Natural killer cell (primary cell): ENCODE measurements around the gene NFIA. TPM values are rescaled to one million over a fixed set of nuclear protein-coding genes. Genes with fewer than 3 reads are reported as not detected.

ENCODE experiments used
- ATAC-seq, 3 donors: fragments of 150-1000 bp in 2 of 3; fragments of 200-7000 bp in 1 of 3; cut with Tn5 transposase; 1 replicate in 1 of 3; 2 replicates in 2 of 3; pipeline ENCODE4 v1.10.0; 2021; ENCODE audit warnings: mild to moderate bottlenecking in 2 of 3, moderate library complexity in 2 of 3
- DNase-seq, 2 donors: peaks; one replicate each; pipeline versions ENCODE4 v3.0.0 to v3.0.0-alpha.2; 2013 to 2021; ENCODE audit warnings: mixed read lengths in 1 of 2
- H3K27ac ChIP-seq: one replicate; pipeline ENCODE4 v1.5.1; 2013; ENCODE audit warnings: mild to moderate bottlenecking, low read length
- H3K27me3 ChIP-seq: one replicate; pipeline ENCODE4 v1.6.1; 2013; ENCODE audit warnings: low read length; ENCODE audit not compliant: control insufficient read depth, insufficient read depth
- H3K36me3 ChIP-seq: one replicate; pipeline ENCODE4 v1.6.1; 2013; ENCODE audit warnings: low read length; ENCODE audit not compliant: control insufficient read depth, insufficient read depth
- H3K4me1 ChIP-seq: one replicate; pipeline ENCODE4 v1.6.1; 2013; ENCODE audit warnings: low read length; ENCODE audit not compliant: control insufficient read depth, insufficient read depth
- H3K4me3 ChIP-seq: one replicate; pipeline ENCODE4 v1.5.1; 2013; ENCODE audit warnings: low read length
- H3K9me3 ChIP-seq: one replicate; pipeline ENCODE4 v1.6.1; 2013; ENCODE audit warnings: low read length; ENCODE audit not compliant: control insufficient read depth, insufficient read depth
- H3K27ac Mint-ChIP-seq, 2 donors: one replicate each; pipeline ENCODE4 v1.8.0; 2022; ENCODE audit warnings: mild to moderate bottlenecking in 2 of 2, mixed read lengths in 2 of 2, moderate library complexity in 1 of 2
- H3K27me3 Mint-ChIP-seq, 2 donors: one replicate each; pipeline ENCODE4 v1.8.0; 2022; ENCODE audit warnings: low read depth in 2 of 2, mixed read lengths in 2 of 2
- H3K36me3 Mint-ChIP-seq: one replicate; pipeline ENCODE4 v1.8.0; 2022; ENCODE audit warnings: mixed read lengths
- H3K4me1 Mint-ChIP-seq, 2 donors: one replicate each; pipeline ENCODE4 v1.8.0; 2022; ENCODE audit warnings: mixed read lengths in 2 of 2
- H3K4me3 Mint-ChIP-seq: one replicate; pipeline ENCODE4 v1.8.0; 2022; ENCODE audit warnings: mild to moderate bottlenecking, moderate library complexity, mixed read lengths
- H3K9me3 Mint-ChIP-seq, 2 donors: one replicate each; pipeline ENCODE4 v1.8.0; 2022; ENCODE audit warnings: mixed read lengths in 2 of 2
- WGBS: methylation state at CpG from one replicate; pipeline ENCODE4 v1.1.7; 2013; ENCODE audit warnings: missing lambda C conversion rate; ENCODE audit not compliant: insufficient coverage; 5-methylcytosine and 5-hydroxymethylcytosine counted together
- intact Hi-C: fragments of 100-400 bp; cut with micrococcal nuclease; formaldehyde crosslinking; loops from one replicate; pipeline ENCODE4 v1.14.2; 2022
- total RNA-seq, 4 donors: library from RNA; stranded (reverse); fragments of 120-200 nt in 1 of 4; gene quantifications; one replicate each; pipeline versions ENCODE4 v1.2.3 to v1.2.4, GENCODE V29; 2013 to 2022
- TF ChIP-seq, protein P1 (sequence below): fragments of 200-600 bp; IDR thresholded peaks from one replicate; pipeline ENCODE4 v1.8.0; 2022; ENCODE audit warnings: antibody characterized with exemption

The NFIA gene
- total RNA-seq, 3 donors from 2014 or later (not counting 1 experiment from before 2014, with no cell fraction given), result 3.5 to 6.5 (median 3.6) TPM

DNA sequence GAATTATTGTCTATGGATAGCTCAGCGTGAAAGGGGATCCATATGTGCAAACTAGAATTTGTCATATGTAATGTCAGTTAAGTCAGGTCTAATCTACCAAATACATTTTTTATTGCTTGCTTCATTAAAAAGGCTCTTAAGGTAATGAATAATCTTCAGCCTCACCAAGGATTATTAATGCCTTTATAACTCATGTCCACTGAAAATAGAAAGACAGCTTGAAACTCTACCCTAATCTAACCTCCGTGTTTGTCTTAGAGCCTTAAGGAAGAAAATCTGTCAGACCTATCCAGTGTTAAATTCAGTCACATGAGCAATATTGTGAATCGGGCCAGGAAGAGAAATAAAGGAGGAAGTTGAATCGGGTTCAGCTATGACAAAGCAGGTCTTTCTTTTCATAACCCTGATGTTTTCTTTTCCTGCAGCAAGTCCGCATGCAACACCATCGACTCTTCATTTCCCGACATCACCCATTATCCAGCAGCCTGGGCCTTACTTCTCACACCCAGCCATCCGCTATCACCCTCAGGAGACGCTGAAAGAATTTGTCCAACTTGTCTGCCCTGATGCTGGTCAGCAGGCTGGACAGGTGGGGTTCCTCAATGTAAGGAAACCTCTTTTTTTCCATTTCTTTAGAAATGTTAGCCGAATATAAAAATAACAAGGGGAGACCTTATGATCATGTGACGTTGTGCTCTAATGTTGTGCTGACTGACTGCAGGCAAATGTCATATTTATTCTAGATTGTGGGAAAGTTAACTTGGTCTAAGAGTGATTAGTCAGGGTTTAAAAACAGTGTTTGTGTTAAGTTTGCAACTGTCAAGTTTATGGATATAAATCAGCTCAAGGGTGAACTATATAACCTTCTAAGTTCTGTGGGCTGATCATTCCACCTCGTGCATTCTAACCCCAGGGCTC lies 321.6 kb downstream of the NFIA start:
- Mint-ChIP-seq H3K36me3 (no peaks in the 10 kb centered on the region), H3K27me3 (peaks cover 4 to 20% of the 10 kb centered on the region in 2 donors), H3K4me1 (no peaks in the 10 kb centered on the region), H3K9me3 (no peaks in the 10 kb centered on the region), H3K27ac (no peak overlapping the region), H3K4me3 (no peak overlapping the region)
- H3K27ac ChIP-seq, result no peak overlapping the region
- H3K9me3 ChIP-seq, result no peaks in the 10 kb centered on the region
- TF ChIP-seq, protein P1, sequence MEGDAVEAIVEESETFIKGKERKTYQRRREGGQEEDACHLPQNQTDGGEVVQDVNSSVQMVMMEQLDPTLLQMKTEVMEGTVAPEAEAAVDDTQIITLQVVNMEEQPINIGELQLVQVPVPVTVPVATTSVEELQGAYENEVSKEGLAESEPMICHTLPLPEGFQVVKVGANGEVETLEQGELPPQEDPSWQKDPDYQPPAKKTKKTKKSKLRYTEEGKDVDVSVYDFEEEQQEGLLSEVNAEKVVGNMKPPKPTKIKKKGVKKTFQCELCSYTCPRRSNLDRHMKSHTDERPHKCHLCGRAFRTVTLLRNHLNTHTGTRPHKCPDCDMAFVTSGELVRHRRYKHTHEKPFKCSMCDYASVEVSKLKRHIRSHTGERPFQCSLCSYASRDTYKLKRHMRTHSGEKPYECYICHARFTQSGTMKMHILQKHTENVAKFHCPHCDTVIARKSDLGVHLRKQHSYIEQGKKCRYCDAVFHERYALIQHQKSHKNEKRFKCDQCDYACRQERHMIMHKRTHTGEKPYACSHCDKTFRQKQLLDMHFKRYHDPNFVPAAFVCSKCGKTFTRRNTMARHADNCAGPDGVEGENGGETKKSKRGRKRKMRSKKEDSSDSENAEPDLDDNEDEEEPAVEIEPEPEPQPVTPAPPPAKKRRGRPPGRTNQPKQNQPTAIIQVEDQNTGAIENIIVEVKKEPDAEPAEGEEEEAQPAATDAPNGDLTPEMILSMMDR, result no peak
- no peaks in the 10 kb centered on the region for H3K36me3 ChIP-seq
- no peak overlapping the region for H3K4me3 ChIP-seq
- no peaks in the 10 kb centered on the region for H3K4me1 ChIP-seq
- no peak for ATAC-seq
- intact Hi-C loops, result no loop called here
- no peak for DNase-seq
- H3K27me3 ChIP-seq, result no peaks in the 10 kb centered on the region
- WGBS, result 35% methylated on average over 12 of the region's 12 CpGs

DNA sequence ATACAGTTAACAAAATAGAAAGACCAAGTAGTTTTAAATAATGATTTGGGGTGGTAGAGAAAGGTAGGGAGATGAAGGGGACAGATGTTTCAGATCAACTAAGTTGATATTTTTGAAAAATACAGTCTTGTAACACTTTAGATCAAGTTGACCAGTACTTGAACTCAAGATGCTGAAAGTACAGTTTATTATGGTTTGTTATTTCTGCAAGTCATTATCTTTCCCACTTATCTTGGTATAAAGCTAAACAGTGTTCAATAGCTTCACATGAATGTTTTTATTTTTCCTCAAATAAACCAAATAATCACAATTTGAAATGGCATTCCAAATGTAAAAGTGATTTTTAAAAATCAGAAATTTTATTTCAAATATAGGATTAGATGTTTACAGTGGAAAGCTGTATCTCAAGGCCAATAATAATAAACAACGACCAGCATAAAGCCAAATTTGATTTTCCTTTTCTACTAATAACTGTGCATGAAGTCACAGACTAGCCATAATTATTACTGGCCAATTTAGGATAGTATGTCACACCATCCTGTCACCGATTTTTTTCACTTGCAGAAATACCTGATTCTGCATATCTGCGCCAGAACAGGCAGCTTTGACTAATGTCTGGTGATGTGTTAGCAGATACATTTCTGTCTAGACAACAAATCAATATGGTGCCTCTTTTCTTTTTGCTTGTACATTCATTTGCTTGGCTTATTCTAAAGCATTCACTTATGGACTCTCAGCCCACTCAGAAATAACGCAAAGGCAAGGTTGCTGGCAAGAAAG lies 322.4 kb downstream of the NFIA start:
- no peak overlapping the region for H3K27ac ChIP-seq
- Mint-ChIP-seq H3K27ac (no peak overlapping the region), H3K36me3 (no peaks in the 10 kb centered on the region), H3K4me3 (no peak overlapping the region), H3K27me3 (peaks cover 4 to 20% of the 10 kb centered on the region in 2 donors), H3K4me1 (no peaks in the 10 kb centered on the region), H3K9me3 (no peaks in the 10 kb centered on the region)
- intact Hi-C loops, result no loop called here
- H3K4me1 ChIP-seq, result no peaks in the 10 kb centered on the region
- no peak for ATAC-seq
- H3K36me3 ChIP-seq, result no peaks in the 10 kb centered on the region
- H3K9me3 ChIP-seq, result no peaks in the 10 kb centered on the region
- TF ChIP-seq, protein P1, result no peak
- DNase-seq, result no peak
- WGBS, result 67% methylated on average over 4 of the region's 4 CpGs
- no peaks in the 10 kb centered on the region for H3K27me3 ChIP-seq
- no peak overlapping the region for H3K4me3 ChIP-seq

DNA sequence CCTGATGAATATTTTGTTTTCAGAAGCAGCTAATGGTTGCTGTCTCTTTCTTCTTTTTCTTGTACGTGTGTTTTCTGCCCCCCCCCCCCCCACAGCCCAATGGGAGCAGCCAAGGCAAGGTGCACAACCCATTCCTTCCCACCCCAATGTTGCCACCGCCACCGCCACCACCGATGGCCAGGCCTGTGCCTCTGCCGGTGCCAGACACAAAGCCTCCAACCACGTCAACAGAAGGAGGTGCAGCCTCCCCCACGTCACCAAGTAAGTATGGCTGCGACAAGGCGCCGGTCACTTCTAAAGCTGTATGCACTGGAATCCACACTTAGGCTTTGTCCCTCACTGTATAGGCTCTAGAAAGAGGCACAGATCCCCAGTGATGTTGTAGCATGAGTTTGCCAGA lies 324.1 kb downstream of the NFIA start:
- intact Hi-C loops, result no loop called here
- DNase-seq, result no peak
- TF ChIP-seq, protein P1, result no peak
- H3K4me1 ChIP-seq, result no peaks in the 10 kb centered on the region
- 97% methylated on average over 10 of the region's 10 CpGs for WGBS
- Mint-ChIP-seq H3K9me3 (no peaks in the 10 kb centered on the region), H3K27ac (no peak overlapping the region), H3K4me3 (no peak overlapping the region), H3K4me1 (no peaks in the 10 kb centered on the region), H3K36me3 (no peaks in the 10 kb centered on the region), H3K27me3 (peaks cover 6 to 17% of the 10 kb centered on the region in 2 donors)
- no peak overlapping the region for H3K27ac ChIP-seq
- no peaks in the 10 kb centered on the region for H3K27me3 ChIP-seq
- H3K36me3 ChIP-seq, result no peaks in the 10 kb centered on the region
- H3K9me3 ChIP-seq, result no peaks in the 10 kb centered on the region
- H3K4me3 ChIP-seq, result no peak overlapping the region
- ATAC-seq, result no peak
